Stimulated activated CD8-positive, alpha-beta memory T cell treated with anti-CD3 and anti-CD28 coated beads, Interleukin-12 subunit alpha, Interleukin-12 subunit beta, amount 100 ng/mL, for 4 hours (primary cell): Measurements from ENCODE around the gene NOTUM.

Source experiments
- DNase-seq: peaks from one replicate; pipeline ENCODE4 v3.0.0-alpha.2; 2020; ENCODE audit warnings: low read depth

Gene NOTUM

DNA sequence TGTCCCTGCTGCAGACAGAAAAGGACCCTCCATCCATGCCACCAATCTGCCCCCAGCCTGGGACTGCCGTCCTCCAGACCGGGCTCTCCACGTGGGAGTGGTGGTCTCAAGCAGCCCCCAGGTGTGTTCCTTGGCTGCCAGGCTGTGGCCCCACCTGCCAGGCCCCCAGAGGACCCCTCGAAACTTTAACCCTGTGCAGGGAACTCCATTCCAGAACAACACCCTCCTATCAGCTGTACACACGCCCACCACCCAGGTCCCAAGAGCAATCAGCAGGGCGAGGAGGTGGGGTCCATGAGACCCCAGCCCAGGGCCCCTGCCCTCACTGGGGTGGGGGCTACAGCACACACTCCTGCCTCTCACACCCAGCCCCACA is 25.3 kb downstream of the NOTUM start:
- DNase-seq: no peak

DNA sequence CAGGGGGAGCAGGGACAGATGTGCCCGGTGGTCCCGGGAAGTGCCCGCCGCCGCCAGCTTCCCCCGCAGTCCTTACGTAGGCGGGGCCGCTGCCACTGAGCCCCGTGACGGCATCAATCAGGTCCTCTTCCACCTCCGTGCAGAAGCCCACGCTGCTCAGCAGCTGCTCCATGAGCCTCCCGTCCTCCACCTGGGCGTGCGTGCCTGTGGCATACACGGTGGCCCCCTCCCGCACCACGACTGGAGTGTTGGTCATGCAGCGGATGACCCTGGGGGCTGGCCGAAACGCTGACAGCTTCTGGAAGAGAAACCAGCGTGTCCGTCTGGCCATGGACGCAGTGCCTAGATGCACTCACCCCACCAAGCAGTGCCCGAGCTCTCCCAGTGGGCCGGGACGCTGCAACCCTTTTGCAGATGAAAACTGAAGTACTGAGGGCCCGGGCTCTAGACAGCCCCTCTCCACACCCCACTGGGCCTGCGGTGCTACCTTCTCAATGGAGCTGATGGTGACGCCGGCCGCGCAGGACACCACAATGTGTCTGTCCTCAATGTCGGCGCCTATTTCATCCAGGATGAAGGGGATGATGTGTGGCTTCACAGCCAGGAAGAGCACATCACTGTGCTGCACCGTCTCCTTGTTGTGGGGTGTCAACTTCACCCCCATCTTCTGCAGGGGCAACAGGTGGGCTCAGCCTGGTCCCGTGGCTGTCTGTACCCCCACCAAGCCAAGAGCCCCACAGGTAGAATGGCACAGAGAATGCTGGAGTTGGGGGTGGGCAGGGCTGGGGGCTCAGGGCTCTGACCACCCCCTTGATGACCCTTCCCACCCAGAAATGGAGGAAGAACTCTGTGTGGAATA is 25.9 kb downstream of the NOTUM start:
- no peak for DNase-seq

DNA sequence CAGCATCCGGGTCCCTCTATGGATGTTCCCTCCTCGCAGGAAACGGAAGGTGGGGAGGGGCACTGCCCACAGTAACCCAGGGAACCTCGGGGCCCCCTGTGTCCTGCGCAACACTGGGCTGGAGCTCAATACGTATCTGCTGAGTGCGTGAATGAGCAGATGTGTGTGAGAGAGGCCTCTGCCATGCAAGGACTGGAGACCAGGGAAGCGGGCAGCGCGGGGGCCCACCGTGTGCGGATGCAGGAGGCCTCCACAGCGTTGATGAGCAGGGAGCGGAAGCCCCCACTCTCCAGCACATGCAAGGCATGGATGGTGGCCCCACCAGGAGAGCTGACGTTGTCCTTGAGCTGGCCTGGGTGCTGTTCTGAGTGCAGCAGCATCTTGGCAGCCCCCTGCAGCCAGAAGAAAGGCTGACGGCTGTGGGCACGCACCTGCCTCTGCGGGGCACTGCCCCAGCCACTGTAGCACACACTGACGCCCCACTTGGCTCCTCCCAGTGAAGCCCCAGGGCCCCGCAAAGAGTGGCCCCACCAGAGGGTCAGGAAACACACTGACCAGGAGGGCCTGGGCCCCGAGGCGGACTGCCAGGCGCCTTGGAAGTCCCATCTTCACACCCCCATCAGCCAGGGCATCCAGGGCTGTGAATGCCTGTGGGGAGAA is 26.8 kb downstream of the NOTUM start:
- DNase-seq: no peak

DNA sequence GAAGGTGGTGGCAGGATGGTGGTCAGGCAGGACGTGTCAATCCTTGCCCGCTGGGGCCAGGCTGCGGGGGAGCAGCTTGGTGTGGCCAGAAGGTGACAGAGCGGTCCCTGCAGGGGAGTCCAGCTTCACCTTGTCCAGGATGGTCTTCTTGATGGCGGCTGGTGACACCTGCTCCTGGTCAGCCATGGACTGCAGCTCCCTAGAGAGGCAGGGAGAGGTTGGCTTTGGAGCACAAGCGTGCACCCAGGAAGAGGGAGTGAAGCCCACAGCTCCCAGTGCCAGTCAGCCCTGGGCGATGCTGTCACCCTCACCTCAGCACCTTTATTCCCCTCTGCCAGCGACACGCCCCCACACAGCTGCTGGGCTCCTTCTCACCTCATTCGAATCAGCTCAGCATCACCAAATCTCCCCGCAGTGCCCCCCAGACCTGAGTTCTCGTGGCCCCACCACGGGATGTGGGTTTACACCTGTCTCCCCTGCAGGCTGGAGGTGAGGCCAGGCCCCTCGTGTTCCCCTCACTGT is 27.7 kb downstream of the NOTUM start:
- no peak for DNase-seq

DNA sequence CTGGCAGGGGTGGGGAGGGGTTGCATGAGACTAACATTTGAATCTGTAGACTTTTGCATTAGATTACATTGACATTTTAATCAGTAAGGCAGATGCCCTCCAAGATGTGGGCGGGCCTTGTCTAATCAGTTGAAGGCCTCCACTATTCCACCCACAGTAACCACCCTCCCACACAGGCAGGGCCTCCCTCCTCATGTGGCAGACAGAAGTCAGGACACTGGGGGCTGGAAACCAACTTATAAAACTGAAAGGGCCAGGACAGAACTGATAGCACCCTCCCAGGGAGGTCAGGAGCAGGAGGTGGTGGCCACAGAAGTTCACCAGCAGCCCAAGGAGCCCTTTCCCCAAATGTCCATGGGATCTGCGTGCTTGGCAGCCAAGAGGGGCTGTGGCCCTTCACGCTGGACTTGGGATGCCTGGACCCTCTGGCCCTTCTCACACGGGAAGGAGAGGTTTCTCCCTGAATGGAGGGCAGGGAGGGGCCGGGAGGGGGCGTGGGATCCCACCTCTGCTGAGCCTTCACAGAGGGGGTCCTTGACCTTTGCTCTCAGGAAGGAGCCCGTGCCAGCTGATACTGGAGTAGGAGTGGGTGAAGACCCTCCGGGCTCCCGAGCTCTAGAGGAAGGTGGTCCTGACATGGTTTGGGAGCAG is 28.5 kb downstream of the NOTUM start:
- no peak for DNase-seq

DNA sequence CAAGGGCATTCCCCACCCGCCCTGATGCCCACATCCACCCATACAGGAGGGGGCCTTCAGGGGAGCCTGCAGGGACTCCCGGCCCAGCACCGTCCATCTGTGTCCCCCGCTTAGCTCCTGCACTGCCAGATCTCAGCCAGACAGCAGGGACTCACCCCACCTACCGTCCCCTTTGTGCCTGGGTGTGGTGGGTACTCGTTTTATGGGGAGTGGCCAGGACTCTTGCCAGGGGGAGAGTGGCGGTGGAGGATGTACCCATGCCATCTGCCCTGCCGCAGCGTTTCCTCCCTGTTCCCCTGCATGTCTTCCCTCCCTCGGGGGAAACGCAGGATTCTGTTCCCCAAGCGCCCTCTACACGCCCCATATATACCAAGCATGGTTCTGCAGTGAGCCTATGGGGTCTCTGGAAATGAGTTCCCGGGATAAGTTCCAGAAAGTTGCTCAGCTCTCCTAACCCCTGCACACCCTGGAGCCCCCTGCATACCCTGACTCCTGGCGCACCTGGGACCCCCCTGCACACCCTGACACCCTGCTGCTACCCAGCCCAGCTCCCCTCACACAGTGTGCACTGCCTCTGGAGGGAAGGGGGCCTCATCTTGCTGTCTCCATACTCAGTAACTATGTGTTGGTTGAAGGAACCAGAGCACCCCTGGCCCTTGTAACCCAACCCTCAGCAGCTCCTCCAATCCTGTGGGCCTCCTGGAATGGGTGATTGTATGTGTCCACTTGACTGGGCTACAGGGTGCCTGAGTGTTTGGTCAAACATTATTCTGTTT is 29.2 kb downstream of the NOTUM start:
- DNase-seq: no peak

DNA sequence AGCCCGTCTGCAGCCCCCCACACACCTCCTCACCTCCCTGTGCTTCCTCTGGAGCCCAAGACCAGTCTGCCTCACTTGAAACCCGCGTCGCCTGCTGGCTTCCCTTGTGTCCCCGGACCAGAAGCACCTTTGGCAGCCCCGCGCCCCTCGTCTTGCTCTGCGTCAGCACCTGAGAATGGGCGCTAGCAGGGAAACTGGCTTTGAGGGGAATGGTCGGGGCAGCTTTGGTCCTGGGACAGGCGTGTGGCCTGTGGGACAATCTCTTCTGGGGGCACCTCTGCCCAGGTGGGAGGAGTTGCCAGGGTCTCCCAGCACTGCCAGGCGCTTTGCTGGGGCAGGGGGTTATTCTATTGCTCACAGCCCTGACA is 29.8 kb downstream of the NOTUM start:
- no peak for DNase-seq

DNA sequence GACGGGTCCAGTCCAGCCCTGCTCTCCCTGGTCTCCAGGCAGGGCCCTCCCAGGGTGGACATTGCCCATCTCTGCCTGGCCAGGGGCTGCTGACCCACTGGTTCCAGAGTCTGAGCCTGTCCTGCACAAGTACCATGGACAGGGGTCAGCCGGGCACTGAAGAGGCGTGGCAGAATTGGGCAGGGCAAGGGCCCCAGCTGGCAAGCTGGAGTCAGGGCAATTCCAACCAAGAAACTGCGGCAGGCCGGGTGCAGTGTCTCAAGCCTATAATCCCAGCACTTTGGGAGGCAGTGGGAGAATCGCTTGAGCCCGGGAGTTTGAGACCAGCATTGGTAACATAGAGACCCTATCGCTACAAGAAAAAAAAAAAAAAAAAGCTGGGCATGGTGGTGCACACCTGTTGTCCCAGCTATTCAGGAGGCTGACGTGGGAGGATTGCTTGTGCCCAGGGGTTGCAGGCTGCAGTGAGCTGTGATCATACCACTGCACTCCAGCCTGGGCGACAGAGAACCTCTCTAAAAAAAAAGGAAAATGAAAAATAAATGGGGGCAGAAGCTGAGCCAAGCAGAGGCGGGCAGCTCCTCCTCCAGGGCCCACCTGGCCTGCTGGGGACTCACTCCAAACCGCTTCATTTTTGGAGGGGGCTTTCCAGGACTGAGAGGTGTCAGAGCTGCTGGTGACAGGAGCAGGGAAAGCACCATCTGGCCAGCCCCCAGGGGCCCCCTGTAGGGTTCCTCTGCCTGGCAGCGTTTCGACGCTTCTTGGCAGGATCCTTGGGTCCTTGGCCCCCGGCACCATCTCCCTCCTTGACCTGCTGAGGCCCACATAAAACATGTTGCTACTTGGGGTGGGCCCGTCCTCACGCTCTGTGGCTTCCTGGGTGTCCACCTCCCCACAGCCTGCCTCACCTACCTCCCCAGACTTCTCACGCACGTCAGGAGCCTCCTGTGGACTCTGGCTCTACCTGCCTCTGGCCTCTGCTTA is 30.6 kb downstream of the NOTUM start:
- no peak for DNase-seq

DNA sequence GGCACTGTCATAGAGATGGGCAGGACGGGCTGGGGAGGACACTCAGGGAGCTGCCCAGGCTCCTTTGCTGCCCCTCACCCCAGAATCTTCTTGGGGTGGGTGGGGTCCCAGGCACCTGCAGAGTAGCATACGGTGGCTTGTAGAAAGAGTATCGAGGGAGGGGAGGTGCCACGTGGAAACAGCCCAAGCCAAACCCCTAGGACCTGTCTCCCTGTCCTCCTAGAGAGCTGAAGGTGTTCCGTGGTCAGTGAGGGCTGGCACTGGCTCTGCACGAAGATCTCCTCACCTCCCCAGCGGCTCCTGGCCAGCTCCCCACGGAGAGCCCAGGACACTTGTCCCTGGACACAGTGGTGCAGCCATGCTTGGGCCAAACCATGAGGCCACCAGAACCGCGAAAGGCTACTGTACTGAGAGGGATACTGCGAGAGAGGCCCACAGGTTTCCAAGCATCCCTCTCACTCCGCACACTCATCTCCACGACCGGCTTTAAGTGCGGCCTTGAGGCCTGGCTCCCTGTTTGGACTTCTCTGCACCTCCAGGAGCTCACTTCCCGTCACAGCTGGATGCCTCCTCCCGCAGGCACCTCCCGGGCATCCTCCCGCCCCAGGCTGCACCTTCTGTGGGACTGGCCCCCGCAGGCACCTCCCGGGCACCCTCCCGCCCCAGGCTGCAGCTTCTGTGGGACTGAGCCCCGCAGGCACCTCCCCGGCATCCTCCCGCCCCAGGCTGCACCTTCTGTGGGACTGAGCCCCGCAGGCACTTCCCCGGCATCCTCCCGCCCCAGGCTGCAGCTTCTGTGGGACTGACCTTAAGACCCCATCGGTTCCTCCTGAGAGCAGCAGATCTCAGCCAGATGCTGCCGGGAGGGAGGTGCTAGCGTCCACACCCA is 31.5 kb downstream of the NOTUM start:
- DNase-seq: no peak

DNA sequence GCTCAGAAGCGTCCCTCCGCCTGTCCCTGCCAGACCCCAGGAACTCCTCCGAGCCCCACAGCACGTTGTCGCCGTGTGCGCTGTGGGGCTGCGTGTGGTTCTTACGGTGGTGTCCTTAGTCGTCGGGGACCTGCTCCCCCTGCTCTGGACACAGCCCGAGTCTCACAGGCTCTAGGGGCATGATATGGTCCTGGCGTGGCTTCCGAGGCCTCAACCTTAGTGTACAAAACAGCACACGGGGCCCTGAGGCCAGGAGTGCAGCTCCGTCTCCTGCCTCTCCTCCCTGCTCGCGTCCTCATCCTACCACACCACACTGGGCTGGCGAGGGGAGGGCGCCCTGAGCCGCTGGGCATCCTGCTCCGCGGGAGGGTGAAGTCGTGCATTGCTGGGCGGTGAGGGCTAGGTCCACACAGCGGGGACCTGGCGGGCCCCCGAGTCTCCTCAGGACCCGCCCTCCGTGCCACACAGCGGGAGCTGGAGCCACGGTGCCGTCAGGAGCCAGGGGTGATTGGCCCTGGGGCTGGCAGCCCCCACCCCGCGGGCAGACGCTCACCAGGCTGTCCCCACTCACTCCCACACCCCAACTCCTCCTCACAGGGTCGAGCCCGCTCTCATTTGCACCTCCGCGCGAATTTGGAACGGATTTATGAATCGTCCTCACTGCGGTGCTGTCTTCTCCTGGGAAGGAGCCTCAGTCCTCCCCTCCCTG is 32.3 kb downstream of the NOTUM start:
- no peak for DNase-seq

DNA sequence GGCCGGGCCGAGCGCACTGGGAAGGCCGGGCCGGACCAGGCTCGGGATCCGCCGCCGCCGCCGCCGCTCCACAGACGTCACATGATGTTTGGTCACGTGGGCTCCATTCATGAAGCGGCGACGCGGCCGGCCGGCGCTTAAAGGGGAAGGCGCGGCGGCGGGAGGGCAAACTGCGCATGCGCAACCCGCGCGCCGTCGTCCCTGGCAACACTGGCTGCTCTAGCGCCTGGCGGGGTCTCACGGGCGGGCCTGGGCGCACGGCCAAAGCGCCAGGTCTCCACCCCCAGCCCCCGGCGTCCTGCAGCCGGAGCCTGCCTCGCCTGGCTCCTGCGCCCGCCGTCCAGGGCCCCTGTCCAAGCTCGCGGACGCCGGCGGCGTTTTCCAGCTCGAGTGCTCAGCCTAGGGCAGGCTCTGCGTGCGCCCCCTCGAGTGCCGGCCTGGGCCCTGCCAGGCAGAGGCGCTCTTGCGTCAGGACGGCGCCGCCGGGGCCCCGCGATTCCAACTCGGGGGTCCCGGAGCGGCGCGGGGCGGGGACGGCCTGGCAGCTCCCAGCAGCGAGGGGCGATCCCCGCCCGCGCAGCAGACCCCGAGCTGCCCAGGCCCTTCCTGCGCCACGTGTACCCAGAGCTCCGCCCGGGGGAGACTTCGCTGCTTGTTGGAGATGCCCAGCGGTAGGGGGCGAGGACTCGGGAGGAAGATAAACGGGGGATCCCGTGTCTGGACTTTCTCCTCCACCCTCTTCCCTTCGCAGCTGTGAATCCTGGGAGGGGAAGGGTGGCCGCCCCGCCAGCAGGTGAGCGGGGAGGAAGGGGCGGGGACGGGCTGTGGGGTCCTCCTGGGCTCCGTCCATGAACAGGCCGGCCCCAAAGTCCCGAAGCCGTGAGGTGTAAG is 33.1 kb downstream of the NOTUM start, which contains the start of gene MAFG:
MAFG (minus strand) TSS at position 83 of the 891 bp plus-strand sequence. CDS start 4,550 bp downstream, outside the sequence.
- peak; percentile 81 for DNase-seq

DNA sequence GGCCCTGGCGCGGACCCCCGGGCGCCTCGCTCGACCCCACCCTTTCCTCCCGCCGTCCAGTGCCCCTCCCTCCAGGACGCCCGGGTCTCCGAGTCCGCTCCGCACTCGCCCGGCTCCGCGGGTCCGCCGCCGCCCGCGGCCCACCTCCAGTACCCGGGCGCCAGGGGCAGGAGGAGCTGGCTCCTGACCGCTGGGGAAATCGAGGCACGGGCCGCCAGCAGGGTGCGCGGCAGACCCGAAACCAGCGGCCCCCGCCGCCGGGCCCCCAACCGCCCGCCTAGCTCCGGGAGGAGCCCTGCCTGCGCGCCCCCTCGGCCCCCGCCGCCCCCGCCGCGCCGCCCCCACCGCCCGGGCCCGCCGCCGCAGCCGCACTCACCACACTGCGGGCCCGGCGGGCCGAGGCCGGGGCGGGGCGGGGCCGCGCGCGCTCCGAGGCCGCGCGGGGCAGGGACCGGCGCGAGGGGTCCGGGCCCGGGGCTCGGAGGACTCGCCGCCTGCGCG is 33.8 kb downstream of the NOTUM start:
- no peak for DNase-seq

DNA sequence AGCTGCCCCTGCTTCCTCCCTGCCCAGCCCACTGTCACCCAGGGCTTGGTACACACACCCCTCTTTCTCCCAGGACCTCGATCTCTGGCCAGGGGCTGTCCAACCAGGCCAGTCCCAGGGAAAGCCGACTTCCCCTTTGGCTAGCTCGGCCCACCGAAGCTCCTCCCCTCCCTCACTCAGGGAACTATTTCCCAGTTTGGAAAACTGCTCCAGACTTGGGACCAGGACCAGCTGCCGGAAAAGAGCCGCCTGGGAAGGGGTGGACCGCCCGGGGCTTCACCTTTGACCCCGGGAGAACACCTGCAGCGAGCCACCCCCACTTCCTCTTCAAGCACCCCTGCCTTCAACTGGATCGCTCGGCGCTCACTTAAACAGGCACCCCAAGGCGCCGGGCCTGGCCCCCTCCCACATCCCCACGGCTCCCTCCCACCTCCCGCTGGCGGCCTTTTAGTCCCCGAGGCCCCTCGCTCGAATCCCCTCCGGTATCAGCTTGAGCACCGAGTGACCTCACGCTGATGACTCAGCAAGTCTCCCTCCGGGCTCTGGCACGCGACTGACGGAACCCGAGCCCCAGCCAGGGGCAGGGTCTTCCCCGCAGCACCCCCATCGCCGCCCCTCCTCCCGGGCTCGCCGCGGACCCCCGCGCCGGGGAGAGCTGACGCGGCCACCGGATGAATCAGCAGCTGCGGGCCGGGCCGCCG is 34.4 kb downstream of the NOTUM start:
- peak; percentile 53 for DNase-seq

DNA sequence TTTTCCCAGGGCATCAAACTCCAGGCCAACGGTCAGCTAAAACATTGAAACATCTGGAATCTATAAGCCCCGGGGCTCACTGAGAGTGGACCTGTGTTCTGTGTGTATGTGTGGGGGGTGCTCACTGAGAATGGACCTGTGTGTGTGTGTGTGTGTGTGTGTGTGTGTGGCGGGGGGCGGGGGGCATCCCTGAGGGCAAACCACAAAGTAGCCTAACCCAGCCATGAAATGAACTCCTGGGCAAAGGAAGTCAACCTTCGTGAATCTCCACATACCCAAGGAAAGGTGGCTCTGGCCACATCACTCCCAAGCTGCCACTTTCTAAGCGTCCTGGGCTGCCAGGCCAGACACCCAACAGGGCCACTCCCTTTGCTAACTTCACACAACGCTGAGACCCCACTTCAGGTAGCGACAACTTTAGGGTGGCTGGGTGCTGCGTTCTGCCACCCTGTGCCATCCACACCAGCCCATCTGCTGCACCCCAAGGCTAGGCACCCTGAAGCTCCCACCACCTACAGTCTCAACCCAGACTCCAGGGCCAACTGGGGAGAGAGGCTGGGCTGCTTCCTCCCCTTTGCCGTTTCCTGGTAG is 35.0 kb downstream of the NOTUM start:
- DNase-seq: no peak

DNA sequence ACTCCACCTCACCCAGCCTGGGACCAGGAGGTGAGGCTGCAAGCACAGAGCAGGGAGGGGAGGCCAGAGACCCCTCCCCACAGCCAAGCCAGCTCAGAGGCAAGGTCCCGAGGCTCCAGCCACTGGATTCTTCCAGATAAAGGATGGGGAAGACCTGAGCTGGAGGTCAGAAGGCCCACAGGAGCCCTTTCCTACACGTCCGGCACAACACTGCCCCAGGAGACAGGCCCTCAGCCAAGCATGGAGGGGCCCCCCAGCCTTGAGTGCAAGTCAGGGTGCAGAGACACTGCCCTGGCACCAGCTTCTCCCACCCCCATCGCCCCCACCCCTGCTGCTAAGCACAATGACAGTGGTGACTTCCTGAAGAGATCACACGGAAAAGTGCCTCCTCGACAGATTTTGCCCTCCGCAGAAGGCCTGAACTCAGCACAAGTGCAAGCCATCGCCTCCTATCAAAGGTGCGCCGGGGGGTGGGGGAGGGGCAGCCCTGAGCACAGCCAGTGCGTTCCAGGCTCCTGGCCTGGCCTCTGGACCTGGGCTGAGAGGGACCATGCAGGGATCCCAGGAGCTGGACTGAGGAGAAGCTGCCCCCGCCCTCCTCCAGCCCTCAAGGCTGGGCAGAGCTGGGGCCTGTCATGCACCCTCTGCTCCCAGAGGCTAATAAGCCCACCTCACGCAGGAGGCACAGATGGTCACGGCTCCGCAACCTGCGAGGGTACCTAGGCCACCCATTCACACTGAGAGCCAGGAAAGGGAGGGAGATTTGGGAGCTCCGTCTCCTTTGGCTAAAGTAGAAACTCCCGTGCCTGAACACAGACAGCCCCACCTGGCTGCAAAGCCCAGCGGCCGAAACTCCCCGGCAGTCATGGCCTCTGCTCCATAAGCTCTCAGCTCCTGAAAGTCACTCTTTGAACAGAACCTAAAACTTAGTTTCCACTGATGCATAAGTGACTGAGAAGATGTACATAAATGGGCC is 36.1 kb downstream of the NOTUM start:
- DNase-seq: no peak
